Hematopoietic multipotent progenitor cell treated with erythropoietin and hydrocortisone succinate and interleukin-3 and kit ligand, for 6 days (in vitro differentiated cells): ENCODE measurements around the gene EN2.
A peak's percentile ranks its signal among the peaks of the same experiment; 100 is the strongest.

Experiments
- DNase-seq: peaks from one replicate; pipeline ENCODE4 v3.0.0-alpha.2; 2015

EN2 gene

GRCh38 chr7:155488483-155489127, 30.7 kb downstream of the EN2 start:
- DNase-seq, result no peak

GRCh38 chr7:155489158-155489840, 31.4 kb downstream of the EN2 start:
- no peak for DNase-seq

GRCh38 chr7:155489862-155490696, 32.1 kb downstream of the EN2 start:
- no peak for DNase-seq

GRCh38 chr7:155490697-155491628, 33.0 kb downstream of the EN2 start:
- peak; percentile 25 for DNase-seq

GRCh38 chr7:155491812-155492211, 33.9 kb downstream of the EN2 start:
- DNase-seq, result no peak

- no peak for DNase-seq
These were observed 36.0 kb downstream of the EN2 start for GRCh38 chr7:155493744-155494538.

GRCh38 chr7:155494551-155494950, 36.6 kb downstream of the EN2 start:
- no peak for DNase-seq

GRCh38 chr7:155495440-155496248, 37.7 kb downstream of the EN2 start:
- no peak for DNase-seq

GRCh38 chr7:155496267-155497005, 38.5 kb downstream of the EN2 start:
- no peak for DNase-seq

- DNase-seq, result no peak
These were observed 39.4 kb downstream of the EN2 start for GRCh38 chr7:155497149-155497901.

GRCh38 chr7:155505422-155505793, 47.5 kb downstream of the EN2 start:
- DNase-seq, result no peak

GRCh38 chr7:155506854-155507337, 49.0 kb downstream of the EN2 start:
- DNase-seq, result no peak

GRCh38 chr7:155507576-155507975, 49.6 kb downstream of the EN2 start:
- DNase-seq, result no peak

- DNase-seq, result no peak
These were observed 50.7 kb downstream of the EN2 start for GRCh38 chr7:155508376-155509358.

GRCh38 chr7:155509359-155509724, 51.4 kb downstream of the EN2 start:
- no peak for DNase-seq

GRCh38 chr7:155509725-155510551, 52.0 kb downstream of the EN2 start:
- DNase-seq, result no peak
